PFSK-1 (cell line): Measurements from ENCODE around the gene PLSCR3.

ENCODE experiments used
- FOXP2 ChIP-seq: optimal IDR thresholded peaks from 2 replicates; pipeline ENCODE3; 2011; ENCODE audit warnings: borderline replicate concordance, control low read depth, inconsistent platforms; ENCODE audit not compliant: insufficient read depth; ENCODE audit errors: extremely low read length, extremely low read depth
- POLR2AphosphoS5 ChIP-seq: IDR thresholded peaks from 2 replicates; pipeline ENCODE4 v1.6.1; 2012; ENCODE audit warnings: low read depth, mild to moderate bottlenecking, control low read depth, low read length, moderate library complexity
- REST ChIP-seq, 2 experiments: IDR thresholded peaks; 2 replicates each; pipeline versions ENCODE4 v1.6.1 to v1.8.0; 2011 to 2012; ENCODE audit warnings: low read depth in 2 of 2, low read length in 2 of 2, control low read depth in 1 of 2, inconsistent platforms in 1 of 2, mild to moderate bottlenecking in 1 of 2, moderate library complexity in 1 of 2; ENCODE audit not compliant: insufficient read depth in 1 of 2
- SIN3A ChIP-seq: IDR thresholded peaks from 2 replicates; pipeline ENCODE4 v1.6.1; 2012; ENCODE audit warnings: mild to moderate bottlenecking, low read length, moderate library complexity, borderline replicate concordance; ENCODE audit not compliant: insufficient read depth
- TAF1 ChIP-seq: IDR thresholded peaks from 2 replicates; pipeline ENCODE4 v1.6.1; 2012; ENCODE audit warnings: low read length, control low read depth, borderline replicate concordance; ENCODE audit not compliant: insufficient read depth

PLSCR3 gene

DNA sequence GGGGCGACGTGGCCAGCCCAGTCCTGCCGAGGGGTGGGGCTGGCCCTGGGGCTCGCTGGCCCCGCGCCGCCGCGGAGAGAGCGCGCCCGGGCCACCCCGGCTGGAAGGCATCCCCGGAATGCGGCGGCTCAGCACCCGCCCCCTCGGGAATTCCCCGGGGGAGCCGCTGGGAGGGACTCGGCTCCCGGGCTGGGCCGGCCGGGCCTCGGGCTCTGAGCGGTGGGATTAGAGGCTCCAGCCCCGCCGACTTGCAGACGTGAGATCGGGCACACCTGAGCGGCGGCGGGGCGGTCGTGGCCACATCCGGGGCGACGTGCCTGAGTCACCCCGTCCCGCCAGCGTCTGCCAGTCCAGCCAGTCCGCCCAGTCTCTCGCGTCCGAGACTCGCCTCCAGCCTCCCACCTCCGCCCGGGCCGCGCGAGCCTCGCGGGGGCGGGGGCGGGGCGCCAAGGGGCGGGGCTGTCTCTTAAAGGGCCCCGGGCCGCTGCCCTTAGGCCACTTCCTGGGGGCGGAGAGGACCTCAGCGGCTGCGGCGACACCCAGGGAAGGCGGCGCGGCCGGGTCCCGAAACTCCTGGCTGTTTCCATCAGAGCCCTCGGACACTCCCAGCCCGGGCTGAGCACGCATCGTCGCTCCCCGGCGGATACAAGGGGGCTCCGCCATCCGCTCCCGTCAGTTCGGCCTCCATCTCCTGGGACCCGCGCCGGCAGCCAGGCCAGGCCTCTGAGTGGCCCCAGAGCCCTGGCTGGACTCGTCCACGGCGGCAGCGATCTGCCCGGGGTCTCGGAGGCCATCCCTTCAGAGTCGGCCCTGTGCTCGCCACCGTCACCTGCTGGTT, 42.4 kb downstream of the PLSCR3 start, which contains the start of gene KCTD11:
KCTD11 (plus strand) TSS at position 498 of the 838 bp plus-strand sequence.
- TF ChIP-seq FOXP2, result peak; percentile 10
- TF ChIP-seq POLR2AphosphoS5, result peak; percentile 77
- TF ChIP-seq TAF1, result peak; percentile 65; the same call in 1 of the 2 replicates
- peak; percentile 36; the same call in 1 of the 2 replicates for TF ChIP-seq SIN3A
- 0 out of 4 replicates have a peak, but pooled peaks of 1 of the 2 experiments have one; percentile 8 for TF ChIP-seq REST (IDR thresholded peaks at IDR 0.05; ENCODE audit: insufficient read depth in 1 of 2, low read depth in 2 of 2, low read length in 2 of 2)

- TF ChIP-seq SIN3A, result no peak
Measured at GRCh38 chr17:7348478-7349242, 45.7 kb downstream of the PLSCR3 start.

DNA sequence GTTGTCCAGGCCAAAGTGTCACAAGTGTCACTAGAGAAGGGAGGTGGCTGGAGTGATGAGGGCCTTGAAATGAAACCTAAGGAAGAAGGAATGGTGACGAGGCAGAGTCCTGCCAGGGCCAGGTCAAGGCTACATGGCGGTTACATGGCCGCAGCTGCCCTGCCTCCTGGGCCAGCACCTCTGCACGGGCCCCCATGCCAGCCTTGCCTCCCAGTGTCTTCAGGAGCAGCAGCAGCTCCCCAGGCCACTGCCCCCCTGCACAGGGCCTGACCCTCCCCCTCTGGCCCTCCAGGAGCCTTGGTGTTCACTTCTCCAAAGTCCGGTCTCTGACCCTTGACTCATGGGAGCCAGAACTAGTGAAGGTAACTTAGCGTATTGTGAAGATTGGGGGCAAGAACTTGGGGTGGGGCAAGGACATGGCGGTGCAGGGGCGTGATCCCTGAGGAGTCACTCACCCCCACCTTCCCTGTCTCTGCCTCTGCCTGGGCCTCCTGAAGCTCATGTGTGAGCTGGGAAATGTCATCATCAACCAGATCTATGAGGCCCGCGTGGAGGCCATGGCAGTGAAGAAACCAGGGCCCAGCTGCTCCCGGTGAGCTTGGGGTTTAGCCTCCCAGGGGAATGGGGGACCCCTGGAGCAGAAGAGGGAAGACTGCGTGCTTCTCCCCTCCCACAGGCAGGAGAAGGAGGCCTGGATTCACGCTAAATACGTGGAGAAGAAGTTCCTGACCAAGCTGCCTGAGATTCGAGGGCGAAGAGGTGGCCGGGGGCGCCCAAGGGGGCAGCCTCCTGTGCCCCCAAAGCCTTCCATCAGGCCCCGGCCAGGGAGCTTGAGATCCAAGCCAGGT, 46.5 kb downstream of the PLSCR3 start:
- no peak for TF ChIP-seq POLR2AphosphoS5
- TF ChIP-seq REST (IDR thresholded peaks at IDR 0.05; ENCODE audit: insufficient read depth in 1 of 2, low read depth in 2 of 2, low read length in 2 of 2), result no peak
- TF ChIP-seq TAF1, result no peak
- no peak for TF ChIP-seq FOXP2
- no peak for TF ChIP-seq SIN3A

DNA sequence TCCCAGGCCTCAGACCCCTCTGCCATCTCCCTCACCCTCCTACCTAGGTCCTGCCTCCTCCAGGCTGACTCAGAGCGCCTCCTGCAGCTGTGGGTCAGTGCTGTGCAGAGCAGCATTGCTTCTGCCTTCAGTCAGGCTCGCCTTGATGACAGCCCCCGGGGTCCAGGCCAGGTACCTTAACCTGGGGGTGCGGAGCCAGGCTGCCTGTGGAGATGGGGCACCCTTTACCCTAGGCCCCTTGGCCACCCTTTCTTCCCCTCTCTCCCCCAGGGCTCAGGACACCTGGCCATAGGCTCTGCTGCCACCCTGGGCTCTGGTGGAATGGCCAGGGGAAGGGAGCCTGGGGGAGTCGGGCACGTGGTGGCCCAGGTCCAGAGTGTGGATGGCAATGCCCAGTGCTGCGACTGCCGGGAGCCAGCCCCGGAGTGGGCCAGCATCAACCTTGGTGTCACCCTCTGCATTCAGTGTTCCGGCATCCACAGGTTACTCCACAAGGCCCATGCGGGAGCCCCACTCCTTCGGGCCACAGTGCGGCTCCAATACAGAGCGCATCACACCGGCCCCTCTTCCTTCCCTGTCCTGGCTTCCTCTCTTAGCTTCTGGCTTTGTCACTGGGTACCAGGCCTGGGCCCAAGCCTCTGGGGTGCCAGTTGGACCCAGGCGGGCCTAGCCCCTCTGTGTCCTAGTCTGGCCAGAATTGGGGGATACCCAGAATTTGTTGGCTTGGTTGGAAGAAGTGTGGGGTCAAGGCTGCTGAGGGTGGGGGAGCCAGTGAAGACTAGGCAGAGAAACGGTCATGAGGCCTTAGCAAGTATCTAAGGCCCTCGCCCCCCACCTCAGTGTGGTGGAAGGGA, 47.3 kb downstream of the PLSCR3 start:
- TF ChIP-seq FOXP2, result no peak
- no peak for TF ChIP-seq TAF1
- TF ChIP-seq POLR2AphosphoS5, result no peak
- TF ChIP-seq REST (IDR thresholded peaks at IDR 0.05; ENCODE audit: insufficient read depth in 1 of 2, low read depth in 2 of 2, low read length in 2 of 2), result no peak
- TF ChIP-seq SIN3A, result no peak
